ENCODE data around the gene RPL18A. TPM values are rescaled to one million over a fixed set of nuclear protein-coding genes. Genes with fewer than 3 reads are reported as not detected.

RPL18A gene
- total and polyA plus RNA-seq, 2 experiments from 2014 or later = 1,314 to 2,829 TPM

DNA sequence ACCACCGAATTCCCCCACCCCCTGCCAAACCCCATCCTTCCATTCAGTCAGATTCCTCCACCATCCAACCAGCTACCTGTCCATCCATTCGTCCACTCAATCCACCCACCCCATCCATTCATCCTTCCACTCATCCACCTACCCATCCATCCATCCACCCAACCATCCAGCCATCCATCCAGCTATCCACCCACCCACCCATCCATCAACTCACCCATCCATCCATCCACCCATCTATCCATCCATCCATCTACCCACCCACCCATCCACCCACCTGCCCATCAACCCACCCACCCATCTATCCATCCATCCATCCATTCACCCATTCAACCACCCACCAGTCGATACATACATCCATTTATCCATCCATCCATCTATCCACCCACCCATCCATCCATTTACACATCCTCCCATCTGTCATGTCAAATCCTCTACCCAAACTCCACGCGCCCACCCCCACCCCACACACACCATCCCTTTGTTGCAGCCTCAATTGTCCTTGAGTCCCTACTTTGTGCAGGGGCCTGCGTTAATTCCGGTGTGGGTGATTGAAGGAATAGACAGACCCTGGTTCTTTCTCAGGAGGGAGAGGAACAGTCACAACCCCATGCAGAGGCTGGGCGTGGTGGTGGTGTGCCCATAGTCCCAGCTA lies 6.7 kb downstream of the RPL18A start (continued):
- TF ChIP-seq, protein P1, sequence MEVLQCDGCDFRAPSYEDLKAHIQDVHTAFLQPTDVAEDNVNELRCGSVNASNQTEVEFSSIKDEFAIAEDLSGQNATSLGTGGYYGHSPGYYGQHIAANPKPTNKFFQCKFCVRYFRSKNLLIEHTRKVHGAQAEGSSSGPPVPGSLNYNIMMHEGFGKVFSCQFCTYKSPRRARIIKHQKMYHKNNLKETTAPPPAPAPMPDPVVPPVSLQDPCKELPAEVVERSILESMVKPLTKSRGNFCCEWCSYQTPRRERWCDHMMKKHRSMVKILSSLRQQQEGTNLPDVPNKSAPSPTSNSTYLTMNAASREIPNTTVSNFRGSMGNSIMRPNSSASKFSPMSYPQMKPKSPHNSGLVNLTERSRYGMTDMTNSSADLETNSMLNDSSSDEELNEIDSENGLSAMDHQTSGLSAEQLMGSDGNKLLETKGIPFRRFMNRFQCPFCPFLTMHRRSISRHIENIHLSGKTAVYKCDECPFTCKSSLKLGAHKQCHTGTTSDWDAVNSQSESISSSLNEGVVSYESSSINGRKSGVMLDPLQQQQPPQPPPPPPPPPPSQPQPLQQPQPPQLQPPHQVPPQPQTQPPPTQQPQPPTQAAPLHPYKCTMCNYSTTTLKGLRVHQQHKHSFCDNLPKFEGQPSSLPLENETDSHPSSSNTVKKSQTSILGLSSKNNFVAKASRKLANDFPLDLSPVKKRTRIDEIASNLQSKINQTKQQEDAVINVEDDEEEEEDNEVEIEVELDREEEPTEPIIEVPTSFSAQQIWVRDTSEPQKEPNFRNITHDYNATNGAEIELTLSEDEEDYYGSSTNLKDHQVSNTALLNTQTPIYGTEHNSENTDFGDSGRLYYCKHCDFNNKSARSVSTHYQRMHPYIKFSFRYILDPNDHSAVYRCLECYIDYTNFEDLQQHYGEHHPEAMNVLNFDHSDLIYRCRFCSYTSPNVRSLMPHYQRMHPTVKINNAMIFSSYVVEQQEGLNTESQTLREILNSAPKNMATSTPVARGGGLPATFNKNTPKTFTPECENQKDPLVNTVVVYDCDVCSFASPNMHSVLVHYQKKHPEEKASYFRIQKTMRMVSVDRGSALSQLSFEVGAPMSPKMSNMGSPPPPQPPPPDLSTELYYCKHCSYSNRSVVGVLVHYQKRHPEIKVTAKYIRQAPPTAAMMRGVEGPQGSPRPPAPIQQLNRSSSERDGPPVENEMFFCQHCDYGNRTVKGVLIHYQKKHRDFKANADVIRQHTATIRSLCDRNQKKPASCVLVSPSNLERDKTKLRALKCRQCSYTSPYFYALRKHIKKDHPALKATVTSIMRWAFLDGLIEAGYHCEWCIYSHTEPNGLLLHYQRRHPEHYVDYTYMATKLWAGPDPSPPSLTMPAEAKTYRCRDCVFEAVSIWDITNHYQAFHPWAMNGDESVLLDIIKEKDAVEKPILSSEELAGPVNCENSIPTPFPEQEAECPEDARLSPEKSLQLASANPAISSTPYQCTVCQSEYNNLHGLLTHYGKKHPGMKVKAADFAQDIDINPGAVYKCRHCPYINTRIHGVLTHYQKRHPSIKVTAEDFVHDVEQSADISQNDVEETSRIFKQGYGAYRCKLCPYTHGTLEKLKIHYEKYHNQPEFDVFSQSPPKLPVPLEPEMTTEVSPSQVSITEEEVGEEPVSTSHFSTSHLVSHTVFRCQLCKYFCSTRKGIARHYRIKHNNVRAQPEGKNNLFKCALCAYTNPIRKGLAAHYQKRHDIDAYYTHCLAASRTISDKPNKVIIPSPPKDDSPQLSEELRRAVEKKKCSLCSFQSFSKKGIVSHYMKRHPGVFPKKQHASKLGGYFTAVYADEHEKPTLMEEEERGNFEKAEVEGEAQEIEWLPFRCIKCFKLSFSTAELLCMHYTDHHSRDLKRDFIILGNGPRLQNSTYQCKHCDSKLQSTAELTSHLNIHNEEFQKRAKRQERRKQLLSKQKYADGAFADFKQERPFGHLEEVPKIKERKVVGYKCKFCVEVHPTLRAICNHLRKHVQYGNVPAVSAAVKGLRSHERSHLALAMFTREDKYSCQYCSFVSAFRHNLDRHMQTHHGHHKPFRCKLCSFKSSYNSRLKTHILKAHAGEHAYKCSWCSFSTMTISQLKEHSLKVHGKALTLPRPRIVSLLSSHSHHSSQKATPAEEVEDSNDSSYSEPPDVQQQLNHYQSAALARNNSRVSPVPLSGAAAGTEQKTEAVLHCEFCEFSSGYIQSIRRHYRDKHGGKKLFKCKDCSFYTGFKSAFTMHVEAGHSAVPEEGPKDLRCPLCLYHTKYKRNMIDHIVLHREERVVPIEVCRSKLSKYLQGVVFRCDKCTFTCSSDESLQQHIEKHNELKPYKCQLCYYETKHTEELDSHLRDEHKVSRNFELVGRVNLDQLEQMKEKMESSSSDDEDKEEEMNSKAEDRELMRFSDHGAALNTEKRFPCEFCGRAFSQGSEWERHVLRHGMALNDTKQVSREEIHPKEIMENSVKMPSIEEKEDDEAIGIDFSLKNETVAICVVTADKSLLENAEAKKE (CRISPR knock-in tag; IDR thresholded peaks at IDR 0.05) = no peak
- TF ChIP-seq POLR2AphosphoS5 (IDR thresholded peaks at IDR 0.05; ENCODE audit: low read depth) (no peak), CREB1 (CRISPR knock-in tag; IDR thresholded peaks at IDR 0.05; ENCODE audit: low read depth) (no peak), JUNB (IDR thresholded peaks at IDR 0.05; ENCODE audit: unreplicated experiment) (no peak), EZH2phosphoT487 (IDR thresholded peaks at IDR 0.05; ENCODE audit: unreplicated experiment) (no peak), CTCF (conservative IDR thresholded peaks at IDR 0.05; ENCODE audit: low read depth in 2 of 2) (no peak)

- ATAC-seq = no peak; the same call in 2 of the 3 replicates
- H3K27ac Mint-ChIP-seq = no peak overlapping the region; the same call in 1 of the 2 replicates
- no peak for TF ChIP-seq CTCF (conservative IDR thresholded peaks at IDR 0.05; ENCODE audit: low read depth in 2 of 2)
- no peak for TF ChIP-seq ZNF331 (CRISPR knock-in tag; IDR thresholded peaks at IDR 0.05; ENCODE audit: low read depth)
- no peak for TF ChIP-seq POLR2AphosphoS5 (IDR thresholded peaks at IDR 0.05; ENCODE audit: low read depth)
- TF ChIP-seq EZH2 (IDR thresholded peaks at IDR 0.05; ENCODE audit: low read depth, unreplicated experiment) = no peak
- no peak for TF ChIP-seq CREB1 (CRISPR knock-in tag; IDR thresholded peaks at IDR 0.05; ENCODE audit: low read depth)
Measured at GRCh38 chr19:17866964-17867486, 7.3 kb downstream of the RPL18A start.

More at GRCh38 chr19:17866964-17867486, 7.3 kb downstream of the RPL18A start:
- Histone ChIP-seq H3K9me2 (ENCODE audit: insufficient read depth) (no peaks in the 10 kb centered on the region), H4K20me1 (replicated peaks; ENCODE audit: insufficient read depth) (peaks cover 26% of the 10 kb centered on the region), H3F3A (replicated peaks; ENCODE audit: low read depth) (peaks cover 50% of the 10 kb centered on the region), H3K4me3 (no peak overlapping the region), H3K4me2 (no peak overlapping the region), H3K4me1 (ENCODE audit: insufficient read depth) (peaks cover 12% of the 10 kb centered on the region; the same call in 1 of the 2 replicates), H3K27ac (ENCODE audit: low read depth) (no peak overlapping the region), H3K27me3 (ENCODE audit: insufficient read depth) (peaks cover 23% of the 10 kb centered on the region), H3K36me3 (ENCODE audit: insufficient read depth) (peaks cover 17% of the 10 kb centered on the region), H3K79me2 (replicated peaks; ENCODE audit: insufficient read depth) (peaks cover 7% of the 10 kb centered on the region), H2AFZ (no peak overlapping the region)
- Mint-ChIP-seq H3K4me1 (peaks cover 14% of the 10 kb centered on the region), H3K4me3 (no peak overlapping the region), H3K9me3 (no peaks in the 10 kb centered on the region), H3K36me3 (ENCODE audit: low read depth) (peaks cover 39% of the 10 kb centered on the region), H3K27me3 (ENCODE audit: insufficient read depth, low read depth, poor library complexity) (peaks cover 47% of the 10 kb centered on the region)
- peak; percentile 27 for DNase-seq (ENCODE audit: low spot score)

All from GM23338 (cell line).